ENCODE results near the gene NFYC.

NFYC gene

DNA sequence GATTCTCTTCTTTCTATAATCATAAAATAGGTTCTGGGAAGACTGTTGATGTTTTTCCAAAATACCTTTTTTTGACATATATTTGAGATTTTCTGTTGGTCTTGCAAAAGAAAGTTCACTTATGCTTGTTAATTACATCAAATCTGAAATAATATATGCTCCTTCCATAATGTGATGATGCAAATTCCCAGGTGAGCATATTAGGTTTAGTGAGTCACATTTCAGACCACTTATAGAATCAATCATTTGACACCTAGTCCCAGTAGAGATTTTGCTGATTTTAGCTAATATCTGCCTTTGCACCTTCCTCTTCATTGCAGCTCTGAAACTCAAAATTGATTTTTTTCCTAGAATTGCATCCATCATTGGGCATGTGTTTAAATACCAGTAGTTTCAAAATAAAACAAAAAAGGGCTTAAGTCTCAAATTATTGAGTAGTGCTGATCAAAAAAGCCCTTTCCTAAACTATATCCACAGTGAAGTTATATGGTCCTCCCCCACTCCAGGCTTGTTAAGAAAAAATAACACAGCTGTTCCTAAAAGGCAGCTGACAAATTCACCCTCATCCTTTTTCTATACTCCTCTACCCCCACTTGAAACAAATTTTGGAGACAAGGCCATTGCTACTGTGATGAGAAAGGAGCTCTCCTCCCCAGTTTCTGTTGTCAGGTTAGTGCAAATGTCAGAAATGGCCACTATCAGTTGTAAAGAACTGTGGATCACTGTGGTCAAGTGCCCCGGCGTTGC is 55.0 kb downstream of the NFYC start:
- 0 out of 2 replicates have a peak, but pooled peaks cover 2% of the 10 kb centered on the region for H3K36me3 ChIP-seq (ENCODE audit: insufficient read depth, low read length)
- H3K4me1 ChIP-seq (ENCODE audit: insufficient read depth, low read length) = no peaks in the 10 kb centered on the region
- H3K9me3 ChIP-seq (ENCODE audit: control insufficient read depth, insufficient read depth, low read length) = no peaks in the 10 kb centered on the region
- H3K9ac ChIP-seq (ENCODE audit: low read depth, low read length) = no peak overlapping the region

DNA sequence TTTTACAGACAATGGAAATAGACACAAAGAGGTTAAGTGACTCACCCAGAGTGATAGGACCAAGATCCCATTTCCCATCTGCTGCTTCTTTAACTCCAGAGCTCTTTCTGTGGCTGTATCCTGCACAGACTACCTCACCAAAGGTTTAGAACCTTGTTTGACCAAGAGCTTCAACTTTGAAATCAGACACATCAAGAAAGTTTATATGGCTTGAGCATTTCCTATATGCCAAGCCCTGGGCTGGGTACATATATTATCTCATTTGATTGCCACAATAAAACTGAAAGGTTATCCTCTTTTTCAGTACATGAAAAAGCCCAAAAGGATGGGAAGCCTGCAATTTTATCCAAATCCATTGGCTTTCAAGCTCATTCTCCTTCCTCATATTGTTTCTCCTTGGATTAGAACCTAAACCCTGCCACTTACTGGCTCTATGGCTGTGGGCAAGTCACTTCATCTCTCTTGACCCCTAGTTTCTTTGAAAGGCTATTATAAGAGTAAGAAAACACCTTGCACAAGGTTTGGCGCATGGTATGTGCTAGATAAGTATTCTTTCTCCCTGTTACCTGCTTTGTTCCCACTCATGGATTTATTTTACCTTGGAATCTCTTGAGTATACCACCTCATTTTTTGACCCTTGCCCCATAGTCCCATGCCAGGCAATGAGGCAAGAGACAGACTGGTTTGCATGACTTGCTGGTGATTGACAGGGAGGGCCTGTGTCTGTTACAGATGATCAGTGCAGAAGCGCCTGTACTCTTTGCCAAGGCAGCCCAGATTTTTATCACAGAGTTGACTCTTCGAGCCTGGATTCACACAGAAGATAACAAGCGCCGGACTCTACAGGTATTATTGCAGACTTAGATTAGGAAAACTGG is 57.6 kb downstream of the NFYC start:
- Histone ChIP-seq H3K36me3 (ENCODE audit: insufficient read depth, low read length) (peaks cover 2% of the 10 kb centered on the region; the same call in 1 of the 2 replicates), H3K4me1 (ENCODE audit: insufficient read depth, low read length) (no peaks in the 10 kb centered on the region), H3K9ac (ENCODE audit: low read depth, low read length) (no peak overlapping the region), H3K9me3 (ENCODE audit: control insufficient read depth, insufficient read depth, low read length) (no peaks in the 10 kb centered on the region)

DNA sequence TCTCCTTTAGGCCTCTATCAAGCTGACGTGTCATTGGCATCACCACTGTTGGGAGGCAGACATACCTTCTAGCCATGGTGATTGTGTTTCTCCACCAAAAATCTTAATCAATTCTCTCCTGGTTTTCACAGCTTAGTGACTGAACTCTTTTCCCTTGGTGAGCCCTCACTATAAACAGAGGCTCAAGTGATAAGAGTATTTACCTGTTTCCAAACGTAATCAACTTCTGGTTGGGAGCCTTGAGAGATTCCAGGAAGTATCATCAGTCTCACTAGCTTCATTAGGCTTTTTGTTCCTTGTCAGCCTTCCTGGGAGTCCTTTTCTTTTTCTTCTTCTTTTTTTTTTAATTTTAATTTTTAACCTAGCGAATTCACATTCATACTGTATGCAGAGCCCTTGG is 58.3 kb downstream of the NFYC start:
- no peak overlapping the region for H3K9ac ChIP-seq (ENCODE audit: low read depth, low read length)
- no peaks in the 10 kb centered on the region for H3K4me1 ChIP-seq (ENCODE audit: insufficient read depth, low read length)
- peaks cover 4% of the 10 kb centered on the region for H3K36me3 ChIP-seq (ENCODE audit: insufficient read depth, low read length)
- no peaks in the 10 kb centered on the region for H3K9me3 ChIP-seq (ENCODE audit: control insufficient read depth, insufficient read depth, low read length)

DNA sequence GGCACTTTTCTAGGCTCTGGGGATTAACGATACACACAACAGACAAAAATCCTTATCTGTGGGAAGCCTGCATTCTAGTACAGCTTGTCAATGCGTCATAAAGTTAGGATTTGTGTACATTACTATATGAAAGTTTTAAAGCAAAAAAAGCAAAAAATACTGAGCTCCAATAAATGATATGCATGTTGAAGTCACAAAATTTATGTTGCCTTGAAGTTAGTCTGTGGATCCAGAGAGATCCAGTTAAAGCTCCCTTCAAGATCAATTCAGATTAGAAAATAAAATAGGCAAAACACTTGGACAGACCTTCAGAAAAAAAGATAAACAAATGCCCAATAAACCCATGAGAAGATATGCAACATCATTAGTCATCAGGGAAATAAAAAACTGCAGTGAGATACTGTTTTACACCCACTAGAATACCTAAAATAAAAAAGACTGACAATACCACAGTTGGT is 59.0 kb downstream of the NFYC start:
- peaks cover 7% of the 10 kb centered on the region for H3K36me3 ChIP-seq (ENCODE audit: insufficient read depth, low read length)
- H3K9ac ChIP-seq (ENCODE audit: low read depth, low read length) = no peak overlapping the region
- H3K9me3 ChIP-seq (ENCODE audit: control insufficient read depth, insufficient read depth, low read length) = no peaks in the 10 kb centered on the region
- H3K4me1 ChIP-seq (ENCODE audit: insufficient read depth, low read length) = no peaks in the 10 kb centered on the region

DNA sequence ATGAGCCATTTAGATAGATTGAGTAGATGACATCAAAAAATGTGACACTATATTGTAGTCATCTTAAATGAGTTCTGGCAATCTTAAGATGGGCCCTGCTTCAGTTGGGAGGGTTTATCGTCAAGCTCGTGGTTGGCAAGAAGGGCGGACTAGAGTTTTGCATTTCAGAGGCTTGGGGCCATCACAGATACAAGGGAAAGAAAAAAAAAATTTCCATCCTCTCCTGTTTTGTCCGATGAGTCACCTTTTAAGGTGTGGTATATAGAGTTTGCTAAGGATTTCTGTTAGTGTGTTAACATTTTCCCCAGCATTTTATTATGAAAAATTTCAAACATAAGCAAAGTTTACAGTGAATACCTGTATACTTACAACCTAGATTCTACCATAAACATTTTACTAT is 60.3 kb downstream of the NFYC start:
- H3K9ac ChIP-seq (ENCODE audit: low read depth, low read length) = no peak overlapping the region
- H3K9me3 ChIP-seq (ENCODE audit: control insufficient read depth, insufficient read depth, low read length) = no peaks in the 10 kb centered on the region
- peaks cover 14% of the 10 kb centered on the region for H3K36me3 ChIP-seq (ENCODE audit: insufficient read depth, low read length)
- no peaks in the 10 kb centered on the region for H3K4me1 ChIP-seq (ENCODE audit: insufficient read depth, low read length)

DNA sequence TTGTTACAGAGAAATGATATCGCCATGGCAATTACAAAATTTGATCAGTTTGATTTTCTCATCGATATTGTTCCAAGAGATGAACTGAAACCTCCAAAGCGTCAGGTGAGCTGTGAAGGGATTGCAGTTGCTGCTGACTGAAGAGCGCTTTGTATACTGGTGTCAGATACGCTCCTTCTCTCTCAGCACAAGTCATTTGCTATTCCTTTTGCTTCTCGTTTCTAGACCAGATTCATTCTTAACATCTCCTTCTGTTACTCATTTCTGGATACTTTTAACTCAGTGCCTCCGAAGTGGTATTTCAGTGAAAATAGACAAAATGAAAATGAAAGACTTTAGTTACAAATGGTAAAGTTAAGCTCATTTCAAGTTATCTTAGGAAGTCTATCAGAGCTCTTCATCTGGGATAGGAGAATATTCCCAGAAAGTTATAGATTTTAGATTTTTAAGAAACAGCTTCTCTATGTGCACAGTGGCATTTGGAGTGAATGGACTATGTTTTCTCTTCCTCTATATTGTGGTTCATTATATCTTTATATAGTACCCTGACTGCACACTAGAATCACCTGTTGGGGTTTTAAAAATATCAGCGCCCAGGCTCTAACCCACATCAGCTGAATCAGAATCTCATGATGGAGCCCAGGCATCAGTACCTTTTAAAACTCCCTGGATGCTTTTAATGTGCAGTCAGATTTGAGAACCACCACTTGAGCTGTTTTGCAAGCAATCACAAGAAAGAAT is 61.8 kb downstream of the NFYC start:
- H3K4me1 ChIP-seq (ENCODE audit: insufficient read depth, low read length) = no peaks in the 10 kb centered on the region
- H3K9me3 ChIP-seq (ENCODE audit: control insufficient read depth, insufficient read depth, low read length) = no peaks in the 10 kb centered on the region
- peaks cover 18% of the 10 kb centered on the region for H3K36me3 ChIP-seq (ENCODE audit: insufficient read depth, low read length)
- no peak overlapping the region for H3K9ac ChIP-seq (ENCODE audit: low read depth, low read length)

DNA sequence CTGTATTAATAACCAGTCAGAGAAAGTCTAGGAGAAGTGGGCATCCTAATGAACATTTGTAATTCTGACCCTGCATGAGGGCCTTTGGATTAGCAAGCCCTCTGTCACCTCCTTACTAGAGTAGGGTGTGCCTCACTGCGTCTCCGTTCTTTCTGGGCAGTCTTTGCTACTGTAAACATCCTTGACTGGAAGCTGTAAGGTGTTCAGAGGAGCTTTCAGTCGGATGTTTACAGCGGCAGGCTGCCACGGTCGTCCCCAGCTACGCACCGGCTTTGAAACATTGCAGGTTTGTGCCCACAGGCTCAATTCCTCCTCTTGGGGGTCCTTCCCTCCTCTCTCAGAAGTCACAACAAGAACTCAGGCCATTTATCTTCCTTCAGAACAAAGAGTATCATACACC is 62.7 kb downstream of the NFYC start:
- Histone ChIP-seq H3K9ac (ENCODE audit: low read depth, low read length) (no peak overlapping the region), H3K4me1 (ENCODE audit: insufficient read depth, low read length) (no peaks in the 10 kb centered on the region), H3K9me3 (ENCODE audit: control insufficient read depth, insufficient read depth, low read length) (no peaks in the 10 kb centered on the region), H3K36me3 (ENCODE audit: insufficient read depth, low read length) (peaks cover 24% of the 10 kb centered on the region)

DNA sequence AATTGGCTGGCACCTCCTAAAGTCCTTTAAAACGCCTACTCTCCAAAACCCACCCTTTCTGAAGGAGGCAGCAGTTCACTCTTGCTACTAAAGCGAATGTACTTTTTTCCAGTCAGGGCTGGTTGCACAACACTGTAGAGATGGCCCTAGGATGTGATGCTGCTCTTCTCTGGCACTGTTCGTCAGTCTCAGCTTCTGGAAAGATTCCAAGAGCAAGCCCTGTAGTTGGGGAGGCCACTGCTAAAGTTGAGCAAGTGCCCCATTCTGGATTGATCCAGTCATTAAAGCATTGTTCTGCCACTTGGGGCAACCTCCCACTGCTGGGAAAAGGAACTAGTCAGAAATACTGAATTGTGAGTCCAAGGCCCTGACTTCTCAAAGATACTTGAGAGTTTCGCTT is 63.6 kb downstream of the NFYC start:
- Histone ChIP-seq H3K9ac (ENCODE audit: low read depth, low read length) (no peak overlapping the region), H3K4me1 (ENCODE audit: insufficient read depth, low read length) (no peaks in the 10 kb centered on the region), H3K36me3 (ENCODE audit: insufficient read depth, low read length) (peaks cover 24% of the 10 kb centered on the region), H3K9me3 (ENCODE audit: control insufficient read depth, insufficient read depth, low read length) (no peaks in the 10 kb centered on the region)

DNA sequence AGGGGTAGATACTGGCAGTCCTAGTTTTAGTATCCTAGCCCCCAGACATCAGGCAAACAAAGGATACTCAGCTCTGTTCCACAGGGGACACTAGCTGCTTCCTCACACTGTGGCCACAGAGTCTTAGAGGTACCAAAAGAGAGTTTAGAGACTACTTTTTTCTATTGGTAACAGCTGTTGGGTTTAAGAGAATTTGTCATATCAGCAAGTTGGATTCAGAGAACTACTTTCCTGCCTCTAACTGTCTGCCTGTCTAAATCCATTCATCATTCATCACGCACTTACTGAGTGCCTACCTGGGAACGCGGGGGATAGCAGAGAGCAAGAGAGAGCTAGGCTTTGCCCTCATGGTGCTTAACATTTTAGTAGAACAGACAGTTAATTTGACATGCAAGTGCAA is 65.0 kb downstream of the NFYC start:
- H3K9ac ChIP-seq (ENCODE audit: low read depth, low read length) = no peak overlapping the region
- no peaks in the 10 kb centered on the region for H3K4me1 ChIP-seq (ENCODE audit: insufficient read depth, low read length)
- H3K36me3 ChIP-seq (ENCODE audit: insufficient read depth, low read length) = peaks cover 24% of the 10 kb centered on the region
- no peaks in the 10 kb centered on the region for H3K9me3 ChIP-seq (ENCODE audit: control insufficient read depth, insufficient read depth, low read length)

DNA sequence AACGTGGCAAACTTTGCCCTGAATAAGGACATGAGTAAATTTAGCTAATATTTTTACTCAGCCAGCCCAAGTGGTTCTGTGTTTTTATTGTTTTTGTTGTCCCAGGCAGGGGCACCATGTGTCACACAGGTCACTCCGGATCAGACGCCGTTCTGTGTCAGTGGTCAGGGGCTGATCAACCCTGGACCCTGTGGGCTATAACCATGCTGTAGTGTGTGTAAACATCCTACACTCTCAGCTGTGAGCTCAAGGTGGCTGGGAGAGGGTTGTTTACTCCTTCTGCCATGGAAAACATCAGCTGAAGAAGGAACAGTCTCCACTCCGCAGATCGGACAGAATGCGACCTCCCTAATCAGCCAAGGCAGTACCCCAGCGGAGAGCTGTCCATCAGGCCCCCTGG is 65.6 kb downstream of the NFYC start:
- H3K9me3 ChIP-seq (ENCODE audit: control insufficient read depth, insufficient read depth, low read length) = no peaks in the 10 kb centered on the region
- H3K4me1 ChIP-seq (ENCODE audit: insufficient read depth, low read length) = no peaks in the 10 kb centered on the region
- no peak overlapping the region for H3K9ac ChIP-seq (ENCODE audit: low read depth, low read length)
- peaks cover 24% of the 10 kb centered on the region for H3K36me3 ChIP-seq (ENCODE audit: insufficient read depth, low read length)

DNA sequence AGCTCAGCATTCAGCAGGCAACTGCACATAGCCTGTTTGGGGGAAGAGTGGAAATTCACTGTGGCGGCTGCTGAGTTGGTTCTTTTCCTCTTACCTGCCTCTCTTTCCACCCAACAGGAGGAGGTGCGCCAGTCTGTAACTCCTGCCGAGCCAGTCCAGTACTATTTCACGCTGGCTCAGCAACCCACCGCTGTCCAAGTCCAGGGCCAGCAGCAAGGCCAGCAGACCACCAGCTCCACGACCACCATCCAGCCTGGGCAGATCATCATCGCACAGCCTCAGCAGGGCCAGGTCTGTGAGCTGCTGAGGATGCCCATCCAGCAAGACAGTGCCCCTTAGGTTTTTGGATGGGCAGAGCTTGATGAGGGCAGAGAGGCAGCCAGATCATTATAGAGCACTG is 66.5 kb downstream of the NFYC start:
- Histone ChIP-seq H3K4me1 (ENCODE audit: insufficient read depth, low read length) (no peaks in the 10 kb centered on the region), H3K36me3 (ENCODE audit: insufficient read depth, low read length) (peaks cover 26% of the 10 kb centered on the region), H3K9me3 (ENCODE audit: control insufficient read depth, insufficient read depth, low read length) (no peaks in the 10 kb centered on the region), H3K9ac (ENCODE audit: low read depth, low read length) (no peak overlapping the region)

DNA sequence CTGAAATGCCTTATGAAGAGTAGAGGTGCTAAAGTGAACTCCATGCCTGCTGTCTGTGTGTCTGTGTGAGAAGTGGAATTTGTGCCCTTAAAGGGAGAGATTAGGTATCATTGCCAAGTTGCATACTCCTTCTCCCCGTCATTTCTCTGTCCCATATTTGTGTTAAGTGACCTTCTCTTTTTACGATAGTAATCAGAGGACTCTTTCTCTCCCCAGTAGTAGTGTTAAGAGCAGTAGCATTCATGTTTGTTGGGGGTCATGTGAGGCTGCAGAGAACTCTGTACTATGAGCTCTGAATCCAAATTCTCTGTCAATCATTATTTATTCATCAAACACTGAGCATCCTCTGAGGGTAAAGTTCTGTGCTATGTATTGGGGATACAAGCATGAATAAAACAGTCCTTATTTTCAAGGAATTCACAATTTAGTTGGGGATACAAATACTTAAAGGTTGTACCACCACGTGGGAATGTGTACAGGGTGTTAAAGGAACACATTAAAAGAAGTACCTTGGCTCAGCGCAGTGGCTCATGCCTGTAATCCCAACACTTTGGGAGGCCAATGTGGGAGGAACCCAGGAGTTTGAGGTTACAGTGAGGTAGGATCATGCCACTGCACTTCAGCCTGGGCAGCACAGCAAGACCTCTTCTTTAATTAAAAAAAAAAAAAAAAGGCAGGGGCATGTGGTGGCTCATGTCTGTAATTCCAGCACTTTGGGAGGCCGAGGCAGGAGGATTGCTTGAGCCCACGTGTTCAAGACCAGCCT is 67.3 kb downstream of the NFYC start:
- H3K4me1 ChIP-seq (ENCODE audit: insufficient read depth, low read length) = no peaks in the 10 kb centered on the region
- H3K36me3 ChIP-seq (ENCODE audit: insufficient read depth, low read length) = peaks cover 29% of the 10 kb centered on the region
- H3K9ac ChIP-seq (ENCODE audit: low read depth, low read length) = no peak overlapping the region
- H3K9me3 ChIP-seq (ENCODE audit: control insufficient read depth, insufficient read depth, low read length) = no peaks in the 10 kb centered on the region

DNA sequence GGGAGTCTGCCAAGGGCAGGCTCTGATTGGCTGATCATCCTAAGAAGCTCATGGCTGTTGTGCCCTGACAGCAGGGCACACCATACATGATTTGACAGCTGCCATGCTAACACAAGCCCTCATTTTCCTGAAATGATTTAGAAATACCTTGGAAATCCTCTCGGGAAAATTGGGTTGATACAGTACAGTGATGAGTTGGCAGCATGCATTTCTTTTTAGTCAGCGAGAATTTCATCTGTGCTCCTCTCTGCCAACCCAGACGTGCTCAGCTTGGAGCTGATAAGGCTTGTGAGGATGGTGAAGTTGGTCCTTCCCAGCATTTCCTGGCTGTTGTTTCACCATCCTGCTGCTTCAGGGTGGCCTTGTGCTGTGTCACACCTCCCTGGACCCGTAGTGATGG is 69.5 kb downstream of the NFYC start:
- H3K36me3 ChIP-seq (ENCODE audit: insufficient read depth, low read length) = peaks cover 22% of the 10 kb centered on the region
- no peak overlapping the region for H3K9ac ChIP-seq (ENCODE audit: low read depth, low read length)
- H3K4me1 ChIP-seq (ENCODE audit: insufficient read depth, low read length) = no peaks in the 10 kb centered on the region
- H3K9me3 ChIP-seq (ENCODE audit: control insufficient read depth, insufficient read depth, low read length) = no peaks in the 10 kb centered on the region
